Measurements from ENCODE around the gene ZMYND8.
"Not testable (repeated sequence)": the region's sequence is repeated elsewhere in the genome, so short reads cannot be mapped to it uniquely, and the experiment has no call there.

ZMYND8 gene

GRCh38 chr20:47271046-47271615 is 85.4 kb downstream of the ZMYND8 start:
- TF ChIP-seq, protein P1, sequence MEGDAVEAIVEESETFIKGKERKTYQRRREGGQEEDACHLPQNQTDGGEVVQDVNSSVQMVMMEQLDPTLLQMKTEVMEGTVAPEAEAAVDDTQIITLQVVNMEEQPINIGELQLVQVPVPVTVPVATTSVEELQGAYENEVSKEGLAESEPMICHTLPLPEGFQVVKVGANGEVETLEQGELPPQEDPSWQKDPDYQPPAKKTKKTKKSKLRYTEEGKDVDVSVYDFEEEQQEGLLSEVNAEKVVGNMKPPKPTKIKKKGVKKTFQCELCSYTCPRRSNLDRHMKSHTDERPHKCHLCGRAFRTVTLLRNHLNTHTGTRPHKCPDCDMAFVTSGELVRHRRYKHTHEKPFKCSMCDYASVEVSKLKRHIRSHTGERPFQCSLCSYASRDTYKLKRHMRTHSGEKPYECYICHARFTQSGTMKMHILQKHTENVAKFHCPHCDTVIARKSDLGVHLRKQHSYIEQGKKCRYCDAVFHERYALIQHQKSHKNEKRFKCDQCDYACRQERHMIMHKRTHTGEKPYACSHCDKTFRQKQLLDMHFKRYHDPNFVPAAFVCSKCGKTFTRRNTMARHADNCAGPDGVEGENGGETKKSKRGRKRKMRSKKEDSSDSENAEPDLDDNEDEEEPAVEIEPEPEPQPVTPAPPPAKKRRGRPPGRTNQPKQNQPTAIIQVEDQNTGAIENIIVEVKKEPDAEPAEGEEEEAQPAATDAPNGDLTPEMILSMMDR (IDR thresholded peaks at IDR 0.05; ENCODE audit: insufficient read depth, low read depth, low read length, missing control alignments): no peak
- H3K4me3 ChIP-seq (ENCODE audit: low read depth, low read length): no peak overlapping the region
- DNase-seq (ENCODE audit: low read depth): no peak

DNA sequence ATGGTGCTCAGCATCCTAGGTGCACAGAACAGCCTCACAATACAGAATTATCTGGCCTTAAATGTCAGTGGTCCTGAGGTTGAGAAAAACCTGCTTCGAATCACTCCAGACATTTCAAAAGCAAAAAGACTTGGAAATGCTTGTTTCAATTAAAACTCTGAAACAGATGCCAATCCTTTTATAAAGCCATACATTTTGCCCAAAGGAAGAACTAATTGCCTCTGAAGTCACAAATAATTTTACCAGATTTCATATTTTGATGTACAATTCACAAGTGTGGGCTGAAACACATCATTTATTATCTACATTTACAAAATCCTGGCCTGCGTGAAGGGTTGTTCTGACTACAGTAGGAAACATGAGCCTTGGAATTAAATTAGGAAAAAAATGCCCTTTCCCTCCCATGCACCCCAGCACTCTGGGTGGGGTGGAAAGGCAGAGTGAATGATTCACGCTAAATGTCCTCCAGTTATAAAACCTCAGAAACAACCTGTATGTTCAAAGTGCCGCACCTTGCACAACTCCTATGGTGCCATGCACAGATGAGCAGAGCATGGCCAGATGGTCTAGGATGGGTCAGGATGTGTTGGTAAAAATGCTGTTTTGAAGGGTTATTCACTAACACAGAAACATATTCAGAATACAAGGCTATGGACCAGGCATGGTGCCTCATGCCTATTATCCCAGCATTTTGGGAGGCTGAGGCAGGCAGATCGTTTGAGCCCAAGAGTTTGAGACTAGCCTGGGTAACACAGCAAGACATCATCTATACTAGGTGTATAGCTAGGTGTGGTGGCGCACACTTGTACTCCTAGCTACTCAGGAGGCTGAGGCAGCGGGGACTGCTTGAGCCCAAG is 87.0 kb downstream of the ZMYND8 start:
- H3K4me3 ChIP-seq (ENCODE audit: low read depth, low read length): no peak overlapping the region
- no peak for DNase-seq (ENCODE audit: low read depth)
- TF ChIP-seq, protein P1 (IDR thresholded peaks at IDR 0.05; ENCODE audit: insufficient read depth, low read depth, low read length, missing control alignments): no peak

DNA sequence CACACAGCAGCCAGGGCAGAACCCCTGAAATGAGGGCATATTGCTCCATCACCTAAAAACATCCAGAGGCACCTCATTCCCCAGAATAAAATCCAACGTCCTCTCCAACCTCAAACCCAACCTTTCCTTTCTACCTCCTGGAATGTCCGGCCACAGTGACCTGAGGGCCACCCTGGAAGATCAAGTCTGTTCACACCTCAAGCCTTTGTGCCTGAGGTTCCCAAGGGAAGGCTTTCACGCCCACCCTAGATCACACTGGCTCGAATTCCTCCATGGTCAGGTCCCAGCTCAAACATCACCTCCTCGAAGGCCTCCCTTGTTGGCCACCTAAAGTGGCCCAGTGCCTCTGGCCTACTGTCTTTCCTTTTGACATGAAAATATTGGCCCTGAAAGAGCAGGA is 88.9 kb downstream of the ZMYND8 start:
- no peak overlapping the region for H3K4me3 ChIP-seq (ENCODE audit: low read depth, low read length)
- no peak for DNase-seq (ENCODE audit: low read depth)
- TF ChIP-seq, protein P1 (IDR thresholded peaks at IDR 0.05; ENCODE audit: insufficient read depth, low read depth, low read length, missing control alignments): no peak

- no peak for DNase-seq (ENCODE audit: low read depth)
- TF ChIP-seq, protein P1 (IDR thresholded peaks at IDR 0.05; ENCODE audit: insufficient read depth, low read depth, low read length, missing control alignments): no peak
- H3K4me3 ChIP-seq (ENCODE audit: low read depth, low read length): no peak overlapping the region
Measured at GRCh38 chr20:47266847-47267515, 89.5 kb downstream of the ZMYND8 start.

DNA sequence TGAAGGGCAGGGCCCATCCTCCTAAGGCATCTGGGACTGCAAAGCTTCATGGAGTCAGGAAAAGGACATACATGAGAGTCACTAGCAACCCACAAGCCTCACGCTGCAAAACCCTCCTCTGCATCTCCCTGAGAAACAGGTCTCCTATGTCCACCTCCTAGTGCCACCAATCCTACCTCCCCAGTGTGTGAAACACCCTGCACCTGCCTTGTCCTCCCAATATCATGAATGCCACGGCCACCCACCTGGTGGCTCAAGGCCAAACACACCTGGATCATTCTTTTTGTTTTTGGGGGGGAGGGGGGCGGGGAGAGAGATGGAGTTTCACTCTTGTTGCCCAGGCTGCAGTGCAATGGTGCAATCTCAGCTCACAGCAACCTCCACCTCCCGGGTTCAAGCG is 90.5 kb downstream of the ZMYND8 start:
- no peak for DNase-seq (ENCODE audit: low read depth)
- H3K4me3 ChIP-seq (ENCODE audit: low read depth, low read length): no peak overlapping the region
- TF ChIP-seq, protein P1 (IDR thresholded peaks at IDR 0.05; ENCODE audit: insufficient read depth, low read depth, low read length, missing control alignments): no peak

DNA sequence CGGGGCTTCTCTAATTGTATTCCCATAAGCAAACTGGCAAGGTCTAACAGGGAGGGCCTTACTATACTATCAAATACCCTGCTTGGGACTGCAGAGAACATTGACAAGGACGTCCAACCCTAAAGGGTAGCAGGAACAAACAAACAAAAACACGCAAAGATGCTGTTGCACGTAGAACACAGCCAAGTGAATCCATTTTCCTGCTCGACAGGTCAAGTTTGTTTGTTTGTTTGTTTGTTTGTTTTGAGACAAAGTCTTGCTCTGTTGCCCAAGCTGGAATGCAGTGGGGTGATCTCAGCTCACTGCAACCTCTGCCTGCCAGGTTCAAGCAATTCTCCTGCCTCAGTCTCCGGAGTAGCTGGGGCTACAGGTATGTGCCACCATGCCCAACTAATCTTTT is 91.3 kb downstream of the ZMYND8 start:
- DNase-seq (ENCODE audit: low read depth): no peak
- no peak overlapping the region for H3K4me3 ChIP-seq (ENCODE audit: low read depth, low read length)
- TF ChIP-seq, protein P1 (IDR thresholded peaks at IDR 0.05; ENCODE audit: insufficient read depth, low read depth, low read length, missing control alignments): no peak

- H3K4me3 ChIP-seq (ENCODE audit: low read depth, low read length): peak overlapping the region; percentile 49; the same call in 1 of the 2 replicates
- not testable (repeated sequence) for DNase-seq (ENCODE audit: low read depth)
Measured at GRCh38 chr20:47264137-47264769, 92.2 kb downstream of the ZMYND8 start.
